ENCODE measurements around the gene B9D1.

- TF ChIP-seq CTCF (conservative IDR thresholded peaks at IDR 0.05 in 1 of 2, IDR thresholded peaks at IDR 0.05 in 1 of 2; ENCODE audit: extremely low read depth in 1 of 2, insufficient read depth in 1 of 2, low read depth in 1 of 2, low read length in 2 of 2) (no peak), EZH2 (IDR thresholded peaks at IDR 0.05; ENCODE audit: borderline replicate concordance, low read length) (no peak)
Measured at GRCh38 chr17:19339341-19339815, 23.1 kb downstream of the B9D1 start.

Data from mammary epithelial cell (primary cell).